Measurements from ENCODE around the gene CSGALNACT2. TPM values are rescaled to one million over a fixed set of nuclear protein-coding genes. Genes with fewer than 3 reads are reported as not detected.
"Not testable (repeated sequence)": the region's sequence is repeated elsewhere in the genome, so short reads cannot be mapped to it uniquely, and the experiment has no call there.

Gene CSGALNACT2
- total RNA-seq, 2 experiments from 2014 or later = 29.2 to 30.4 TPM

GRCh38 chr10:43173120-43173519, 34.9 kb downstream of the CSGALNACT2 start:
- H3K4me3 Mint-ChIP-seq = no peak overlapping the region
- H3K27ac Mint-ChIP-seq = peak overlapping the region; percentile 8
- H3K36me3 Mint-ChIP-seq (ENCODE audit: low read depth) = peaks cover 84% of the 10 kb centered on the region
- ChIA-PET POLR2A (interaction anchor here (1.7 kb wide), 1 partner anchor 35 kb away, joined by 7 read pairs; the partner anchor contains the start of gene CSGALNACT2), CTCF (interaction anchor here (1.5 kb wide), 1 partner anchor 34 kb away, joined by 4 read pairs; no protein-coding TSS in a partner anchor)
- ATAC-seq (no peak), DNase-seq (no peak)
- H3K9me3 Mint-ChIP-seq (ENCODE audit: insufficient read depth) = no peaks in the 10 kb centered on the region
- peaks cover 22% of the 10 kb centered on the region for H3K4me1 Mint-ChIP-seq (ENCODE audit: low read depth)
- H3K27me3 Mint-ChIP-seq (ENCODE audit: low read depth) = no peaks in the 10 kb centered on the region

GRCh38 chr10:43174969-43175368, 36.7 kb downstream of the CSGALNACT2 start:
- peaks cover 84% of the 10 kb centered on the region for H3K36me3 Mint-ChIP-seq (ENCODE audit: low read depth)
- no peak for DNase-seq
- no peak for ATAC-seq
- ChIA-PET CTCF (interaction anchor here (1.0 to 1.8 kb wide), 2 partner anchors 27 to 30 kb away, joined by 4 to 5 read pairs; no protein-coding TSS in a partner anchor), POLR2A (interaction anchor here (0.9 kb wide), 1 partner anchor 15 kb away, joined by 3 read pairs; no protein-coding TSS in a partner anchor)
- H3K4me1 Mint-ChIP-seq (ENCODE audit: low read depth) = peaks cover 22% of the 10 kb centered on the region
- no peak overlapping the region for H3K4me3 Mint-ChIP-seq
- H3K27ac Mint-ChIP-seq = no peak overlapping the region
- H3K9me3 Mint-ChIP-seq (ENCODE audit: insufficient read depth) = no peaks in the 10 kb centered on the region
- no peaks in the 10 kb centered on the region for H3K27me3 Mint-ChIP-seq (ENCODE audit: low read depth)

- peaks cover 86% of the 10 kb centered on the region for H3K36me3 Mint-ChIP-seq (ENCODE audit: low read depth)
- ChIA-PET POLR2A (interaction anchor here (1.5 kb wide), 1 partner anchor 38 kb away, joined by 5 read pairs; the partner anchor contains the start of gene CSGALNACT2), CTCF (interaction anchor here (0.9 to 1.8 kb wide), 2 partner anchors 26 to 29 kb away, joined by 3 to 5 read pairs; no protein-coding TSS in a partner anchor)
- ATAC-seq (no peak), DNase-seq (no peak)
- peaks cover 21% of the 10 kb centered on the region for H3K4me1 Mint-ChIP-seq (ENCODE audit: low read depth)
- peak overlapping the region; percentile 22 for H3K27ac Mint-ChIP-seq
- no peak overlapping the region for H3K4me3 Mint-ChIP-seq
- H3K27me3 Mint-ChIP-seq (ENCODE audit: low read depth) = no peaks in the 10 kb centered on the region
- no peaks in the 10 kb centered on the region for H3K9me3 Mint-ChIP-seq (ENCODE audit: insufficient read depth)
These were observed 38.0 kb downstream of the CSGALNACT2 start for GRCh38 chr10:43176271-43176670.

GRCh38 chr10:43177595-43177994, 39.4 kb downstream of the CSGALNACT2 start:
- Mint-ChIP-seq H3K4me3 (no peak overlapping the region), H3K27ac (no peak overlapping the region), H3K27me3 (ENCODE audit: low read depth) (no peaks in the 10 kb centered on the region), H3K36me3 (ENCODE audit: low read depth) (peaks cover 83% of the 10 kb centered on the region), H3K9me3 (ENCODE audit: insufficient read depth) (no peaks in the 10 kb centered on the region), H3K4me1 (ENCODE audit: low read depth) (peaks cover 10% of the 10 kb centered on the region)
- ATAC-seq (no peak), DNase-seq (no peak)
- CTCF ChIA-PET = no interaction called here
- POLR2A ChIA-PET = no interaction called here

- Mint-ChIP-seq H3K27me3 (ENCODE audit: low read depth) (no peaks in the 10 kb centered on the region), H3K4me1 (ENCODE audit: low read depth) (peaks cover 4% of the 10 kb centered on the region), H3K4me3 (no peak overlapping the region), H3K36me3 (ENCODE audit: low read depth) (peaks cover 76% of the 10 kb centered on the region), H3K9me3 (ENCODE audit: insufficient read depth) (no peaks in the 10 kb centered on the region), H3K27ac (no peak overlapping the region)
- ChIA-PET POLR2A (no interaction called here), CTCF (interaction anchor here (1.6 kb wide), 1 partner anchor 24 kb away, joined by 6 read pairs; no protein-coding TSS in a partner anchor)
- ATAC-seq (no peak), DNase-seq (no peak)
These were observed 42.9 kb downstream of the CSGALNACT2 start for GRCh38 chr10:43181146-43181545.

- ATAC-seq; DNase-seq; H3K9me3 Mint-ChIP-seq (ENCODE audit: insufficient read depth); POLR2A ChIA-PET; H3K27me3 Mint-ChIP-seq (ENCODE audit: low read depth); H3K27ac Mint-ChIP-seq; H3K4me3 Mint-ChIP-seq; H3K4me1 Mint-ChIP-seq (ENCODE audit: low read depth): not testable (repeated sequence)
- H3K36me3 Mint-ChIP-seq (ENCODE audit: low read depth) = peaks cover 72% of the 10 kb centered on the region
- CTCF ChIA-PET = interaction anchor here (1.4 kb wide), 1 partner anchor 19 kb away, joined by 4 read pairs; no protein-coding TSS in a partner anchor
These were observed 45.5 kb downstream of the CSGALNACT2 start for GRCh38 chr10:43183764-43184163.

- H3K36me3 Mint-ChIP-seq (ENCODE audit: low read depth) = peaks cover 60% of the 10 kb centered on the region
These were observed 47.9 kb downstream of the CSGALNACT2 start for GRCh38 chr10:43186150-43186549.

GRCh38 chr10:43187213-43187612, 49.0 kb downstream of the CSGALNACT2 start:
- Mint-ChIP-seq H3K4me3 (no peak overlapping the region), H3K36me3 (ENCODE audit: low read depth) (peaks cover 53% of the 10 kb centered on the region), H3K27ac (no peak overlapping the region), H3K9me3 (ENCODE audit: insufficient read depth) (no peaks in the 10 kb centered on the region), H3K27me3 (ENCODE audit: low read depth) (no peaks in the 10 kb centered on the region), H3K4me1 (ENCODE audit: low read depth) (no peaks in the 10 kb centered on the region)
- CTCF ChIA-PET = no interaction called here
- POLR2A ChIA-PET = no interaction called here
- no peak for DNase-seq
- ATAC-seq = no peak

More at GRCh38 chr10:43186150-43186549, 47.9 kb downstream of the CSGALNACT2 start:
- no peak overlapping the region for H3K27ac Mint-ChIP-seq
- H3K4me3 Mint-ChIP-seq = no peak overlapping the region
- H3K9me3 Mint-ChIP-seq (ENCODE audit: insufficient read depth) = no peaks in the 10 kb centered on the region
- peaks cover 2% of the 10 kb centered on the region for H3K4me1 Mint-ChIP-seq (ENCODE audit: low read depth)
- no peaks in the 10 kb centered on the region for H3K27me3 Mint-ChIP-seq (ENCODE audit: low read depth)
- ATAC-seq = no peak
- POLR2A ChIA-PET = no interaction called here
- DNase-seq = no peak
- CTCF ChIA-PET = no interaction called here

GRCh38 chr10:43188702-43189101, 50.5 kb downstream of the CSGALNACT2 start:
- H3K27ac Mint-ChIP-seq = no peak overlapping the region
- ATAC-seq (no peak), DNase-seq (no peak)
- no peaks in the 10 kb centered on the region for H3K9me3 Mint-ChIP-seq (ENCODE audit: insufficient read depth)
- H3K27me3 Mint-ChIP-seq (ENCODE audit: low read depth) = no peaks in the 10 kb centered on the region
- H3K4me1 Mint-ChIP-seq (ENCODE audit: low read depth) = no peaks in the 10 kb centered on the region
- peaks cover 40% of the 10 kb centered on the region for H3K36me3 Mint-ChIP-seq (ENCODE audit: low read depth)
- no peak overlapping the region for H3K4me3 Mint-ChIP-seq
- CTCF ChIA-PET = interaction anchor here (0.7 to 2.0 kb wide), 2 partner anchors 13 to 16 kb away, joined by 3 to 13 read pairs; no protein-coding TSS in a partner anchor
- POLR2A ChIA-PET = no interaction called here

GRCh38 chr10:43190289-43190688, 52.0 kb downstream of the CSGALNACT2 start:
- no peak overlapping the region for H3K27ac Mint-ChIP-seq
- POLR2A ChIA-PET = no interaction called here
- DNase-seq = no peak
- no peaks in the 10 kb centered on the region for H3K27me3 Mint-ChIP-seq (ENCODE audit: low read depth)
- H3K4me3 Mint-ChIP-seq = no peak overlapping the region
- H3K9me3 Mint-ChIP-seq (ENCODE audit: insufficient read depth) = no peaks in the 10 kb centered on the region
- H3K4me1 Mint-ChIP-seq (ENCODE audit: low read depth) = no peaks in the 10 kb centered on the region
- peaks cover 33% of the 10 kb centered on the region for H3K36me3 Mint-ChIP-seq (ENCODE audit: low read depth)
- CTCF ChIA-PET = interaction anchor here (2.0 kb wide), 1 partner anchor 15 kb away, joined by 13 read pairs; no protein-coding TSS in a partner anchor
- ATAC-seq = no peak

GRCh38 chr10:43190775-43191174, 52.5 kb downstream of the CSGALNACT2 start:
- no peak for ATAC-seq
- Mint-ChIP-seq H3K27me3 (ENCODE audit: low read depth) (no peaks in the 10 kb centered on the region), H3K27ac (no peak overlapping the region), H3K4me3 (no peak overlapping the region), H3K4me1 (ENCODE audit: low read depth) (peaks cover 4% of the 10 kb centered on the region), H3K9me3 (ENCODE audit: insufficient read depth) (no peaks in the 10 kb centered on the region), H3K36me3 (ENCODE audit: low read depth) (peaks cover 33% of the 10 kb centered on the region)
- DNase-seq = no peak
- ChIA-PET CTCF (no interaction called here), POLR2A (no interaction called here)

GRCh38 chr10:43192884-43193283, 54.6 kb downstream of the CSGALNACT2 start:
- Mint-ChIP-seq H3K4me1 (ENCODE audit: low read depth) (peaks cover 6% of the 10 kb centered on the region), H3K4me3 (no peak overlapping the region), H3K36me3 (ENCODE audit: low read depth) (peaks cover 13% of the 10 kb centered on the region), H3K27ac (no peak overlapping the region), H3K27me3 (ENCODE audit: low read depth) (no peaks in the 10 kb centered on the region), H3K9me3 (ENCODE audit: insufficient read depth) (no peaks in the 10 kb centered on the region)
- CTCF ChIA-PET = interaction anchor here (2.9 to 3.1 kb wide), 2 partner anchors 9 to 12 kb away, joined by 15 to 17 read pairs; no protein-coding TSS in a partner anchor
- POLR2A ChIA-PET = interaction anchor here (1.1 kb wide), 2 partner anchors 21 to 55 kb away, joined by 3 read pairs; partner anchors contain the start of gene CSGALNACT2
- ATAC-seq = no peak
- no peak for DNase-seq

All from activated CD8-positive, alpha-beta T cell treated with anti-CD3 and anti-CD28 coated beads, Interleukin-2, amount 10 ng/mL, durations not matched to agents 7 days and 5 days (primary cell).